ENCODE results near the gene BUB3.

DNA sequence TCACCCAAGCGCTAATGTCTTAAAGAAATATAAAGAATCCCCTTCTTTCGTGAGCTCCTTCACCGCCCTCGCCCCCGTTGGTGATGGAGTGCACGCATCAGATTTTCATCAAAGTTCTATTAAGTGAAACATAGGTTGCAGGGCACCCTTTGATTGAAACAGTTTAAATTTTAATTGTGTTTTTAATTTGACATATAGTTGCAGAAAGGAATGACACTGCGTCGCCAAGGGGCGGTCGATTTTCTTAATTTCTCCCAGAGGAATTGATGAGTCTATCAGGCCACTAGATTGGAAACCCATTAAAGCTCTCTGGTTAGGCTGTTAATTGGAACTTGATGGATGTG lies 10.4 kb upstream of the BUB3 start:
- TF ChIP-seq, protein P1, sequence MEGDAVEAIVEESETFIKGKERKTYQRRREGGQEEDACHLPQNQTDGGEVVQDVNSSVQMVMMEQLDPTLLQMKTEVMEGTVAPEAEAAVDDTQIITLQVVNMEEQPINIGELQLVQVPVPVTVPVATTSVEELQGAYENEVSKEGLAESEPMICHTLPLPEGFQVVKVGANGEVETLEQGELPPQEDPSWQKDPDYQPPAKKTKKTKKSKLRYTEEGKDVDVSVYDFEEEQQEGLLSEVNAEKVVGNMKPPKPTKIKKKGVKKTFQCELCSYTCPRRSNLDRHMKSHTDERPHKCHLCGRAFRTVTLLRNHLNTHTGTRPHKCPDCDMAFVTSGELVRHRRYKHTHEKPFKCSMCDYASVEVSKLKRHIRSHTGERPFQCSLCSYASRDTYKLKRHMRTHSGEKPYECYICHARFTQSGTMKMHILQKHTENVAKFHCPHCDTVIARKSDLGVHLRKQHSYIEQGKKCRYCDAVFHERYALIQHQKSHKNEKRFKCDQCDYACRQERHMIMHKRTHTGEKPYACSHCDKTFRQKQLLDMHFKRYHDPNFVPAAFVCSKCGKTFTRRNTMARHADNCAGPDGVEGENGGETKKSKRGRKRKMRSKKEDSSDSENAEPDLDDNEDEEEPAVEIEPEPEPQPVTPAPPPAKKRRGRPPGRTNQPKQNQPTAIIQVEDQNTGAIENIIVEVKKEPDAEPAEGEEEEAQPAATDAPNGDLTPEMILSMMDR (IDR thresholded peaks at IDR 0.05; ENCODE audit: low read length) = no peak
- no peak for TF ChIP-seq EZH2 (IDR thresholded peaks at IDR 0.05; ENCODE audit: borderline replicate concordance, low read length)
